Keratinocyte (primary cell): ENCODE results near the gene EGFL8. TPM values are rescaled to one million over a fixed set of nuclear protein-coding genes. Genes with fewer than 3 reads are reported as not detected.

ENCODE experiments used
- DNase-seq: peaks from one replicate; pipeline ENCODE4 v3.0.0-alpha.2; 2011; ENCODE audit warnings: low read depth, missing footprints, low spot score
- FAIRE-seq: peaks from 2 replicates; lab custom pipeline; 2011; peaks lifted over from hg19 to GRCh38; lab: Jason Lieb, UNC
- H2AFZ ChIP-seq: 2 replicates; pipeline ENCODE4 v1.6.0; 2012; ENCODE audit warnings: low read length, control low read depth, inconsistent platforms; ENCODE audit not compliant: control insufficient read depth
- H3K27ac ChIP-seq: 2 replicates; pipeline ENCODE4 v1.5.1; 2011; ENCODE audit warnings: low read length; ENCODE audit not compliant: control insufficient read depth, insufficient read depth
- H3K27me3 ChIP-seq: 3 replicates; pipeline ENCODE4 v1.6.0; 2011; ENCODE audit warnings: low read length; ENCODE audit not compliant: control insufficient read depth, insufficient read depth; ENCODE audit errors: extremely low read depth
- H3K36me3 ChIP-seq, 2 experiments: 2 replicates in 1 of 2; 3 replicates in 1 of 2; pipeline ENCODE4 v1.5.1; 2011; ENCODE audit warnings: low read length in 2 of 2, mild to moderate bottlenecking in 1 of 2; ENCODE audit not compliant: control insufficient read depth in 2 of 2, insufficient read depth in 2 of 2; ENCODE audit errors: extremely low read depth in 1 of 2
- H3K4me1 ChIP-seq: 3 replicates; pipeline ENCODE4 v1.5.1; 2011; ENCODE audit warnings: low read length; ENCODE audit not compliant: control insufficient read depth, insufficient read depth; ENCODE audit errors: extremely low read depth
- H3K4me2 ChIP-seq: 3 replicates; pipeline ENCODE4 v1.6.0; 2011; ENCODE audit warnings: low read depth, low read length; ENCODE audit not compliant: control insufficient read depth, insufficient read depth; ENCODE audit errors: extremely low read depth
- H3K4me3 ChIP-seq, 3 experiments: fragments of 200-600 bp in 1 of 3; sonication (generic) in 1 of 3; 2 replicates in 2 of 3; 3 replicates in 1 of 3; pipeline ENCODE4 v1.5.1; 2011 to 2016; ENCODE audit warnings: low read length in 3 of 3, mild to moderate bottlenecking in 3 of 3, control low read depth in 2 of 3, inconsistent platforms in 1 of 3, low read depth in 1 of 3, mixed read lengths in 1 of 3, mixed run types in 1 of 3, moderate library complexity in 1 of 3; ENCODE audit not compliant: control insufficient read depth in 2 of 3, insufficient read depth in 2 of 3; ENCODE audit errors: extremely low read depth in 1 of 3
- H3K79me2 ChIP-seq: 2 replicates; pipeline ENCODE4 v1.6.0; 2012; ENCODE audit warnings: low read length; ENCODE audit not compliant: control insufficient read depth, insufficient read depth
- H3K9ac ChIP-seq: 3 replicates; pipeline ENCODE4 v1.6.0; 2011; ENCODE audit warnings: low read length; ENCODE audit not compliant: control insufficient read depth, insufficient read depth; ENCODE audit errors: extremely low read depth
- H3K9me1 ChIP-seq: 3 replicates; pipeline ENCODE4 v1.6.0; 2011; ENCODE audit warnings: low read length; ENCODE audit not compliant: control insufficient read depth, insufficient read depth; ENCODE audit errors: extremely low read depth
- H3K9me3 ChIP-seq: 2 replicates; pipeline ENCODE4 v1.5.1; 2012; ENCODE audit warnings: low read depth, low read length; ENCODE audit not compliant: control insufficient read depth
- H4K20me1 ChIP-seq: 3 replicates; pipeline ENCODE4 v1.6.0; 2011; ENCODE audit warnings: low read length; ENCODE audit not compliant: control insufficient read depth, insufficient read depth; ENCODE audit errors: extremely low read depth
- EZH2 ChIP-seq: IDR thresholded peaks from one replicate; pipeline ENCODE4 v1.6.1; 2012; ENCODE audit warnings: inconsistent platforms, mild to moderate bottlenecking, low read length, moderate library complexity
- dilution Hi-C: fragments of 300-500 bp; cut with MboI; formaldehyde crosslinking; loops from one replicate; pipeline ENCODE4 v1.7.0; 2020; ENCODE audit warnings: low sequenced_read_pairs; ENCODE audit not compliant: extremely low pct_ligation_motif_present
- polyA plus RNA-seq, 5 experiments: library from polyadenylated mRNA; depleted of rRNA in 3 of 5; stranded (reverse) in 3 of 5; stranded (forward) in 1 of 5; unstranded in 1 of 5; fragments of >200 nt; gene quantifications; 1 replicate in 1 of 5; 2 replicates in 3 of 5; 3 replicates in 1 of 5; pipeline versions ENCODE4 v1.2.1 to v1.2.3, GENCODE V29; 2011 to 2012; ENCODE audit warnings: missing spikeins in 2 of 5, low read depth in 1 of 5, low replicate concordance in 1 of 5
- TF ChIP-seq, protein P1 (sequence below), 3 experiments: IDR thresholded peaks in 1 of 3; conservative IDR thresholded peaks in 1 of 3; optimal IDR thresholded peaks in 1 of 3; 2 replicates in 2 of 3; 3 replicates in 1 of 3; pipeline versions ENCODE3 to v1.5.1; 2011; ENCODE audit warnings: low read length in 3 of 3, mild to moderate bottlenecking in 3 of 3, moderate library complexity in 2 of 3, control low read depth in 1 of 3, inconsistent platforms in 1 of 3; ENCODE audit not compliant: insufficient read depth in 2 of 3; ENCODE audit errors: extremely low read depth in 1 of 3

The EGFL8 gene
- polyA plus RNA-seq, 1 donor (not counting 4 experiments of a cell fraction or from before 2014, with no cell fraction given): 3.7 TPM

GRCh38 chr6:32181915-32182529 is 17.6 kb downstream of the EGFL8 start:
- no peak for TF ChIP-seq EZH2
- TF ChIP-seq, protein P1, sequence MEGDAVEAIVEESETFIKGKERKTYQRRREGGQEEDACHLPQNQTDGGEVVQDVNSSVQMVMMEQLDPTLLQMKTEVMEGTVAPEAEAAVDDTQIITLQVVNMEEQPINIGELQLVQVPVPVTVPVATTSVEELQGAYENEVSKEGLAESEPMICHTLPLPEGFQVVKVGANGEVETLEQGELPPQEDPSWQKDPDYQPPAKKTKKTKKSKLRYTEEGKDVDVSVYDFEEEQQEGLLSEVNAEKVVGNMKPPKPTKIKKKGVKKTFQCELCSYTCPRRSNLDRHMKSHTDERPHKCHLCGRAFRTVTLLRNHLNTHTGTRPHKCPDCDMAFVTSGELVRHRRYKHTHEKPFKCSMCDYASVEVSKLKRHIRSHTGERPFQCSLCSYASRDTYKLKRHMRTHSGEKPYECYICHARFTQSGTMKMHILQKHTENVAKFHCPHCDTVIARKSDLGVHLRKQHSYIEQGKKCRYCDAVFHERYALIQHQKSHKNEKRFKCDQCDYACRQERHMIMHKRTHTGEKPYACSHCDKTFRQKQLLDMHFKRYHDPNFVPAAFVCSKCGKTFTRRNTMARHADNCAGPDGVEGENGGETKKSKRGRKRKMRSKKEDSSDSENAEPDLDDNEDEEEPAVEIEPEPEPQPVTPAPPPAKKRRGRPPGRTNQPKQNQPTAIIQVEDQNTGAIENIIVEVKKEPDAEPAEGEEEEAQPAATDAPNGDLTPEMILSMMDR (optimal IDR thresholded peaks at IDR 0.05 in 1 of 3, IDR thresholded peaks at IDR 0.05 in 1 of 3, conservative IDR thresholded peaks at IDR 0.05 in 1 of 3; ENCODE audit: extremely low read depth in 1 of 3, insufficient read depth in 2 of 3, low read length in 3 of 3): no peak
- H3K27ac ChIP-seq: no peak overlapping the region
- H3K79me2 ChIP-seq: peaks cover 7% of the 10 kb centered on the region
- FAIRE-seq (no peak), DNase-seq (no peak)
- H2AFZ ChIP-seq: no peak overlapping the region
- dilution Hi-C loops: no loop called here
- no peak overlapping the region for H3K4me2 ChIP-seq
- no peak overlapping the region for H3K4me3 ChIP-seq
- peaks cover 13 to 14% of the 10 kb centered on the region in 2 experiments for H3K36me3 ChIP-seq
- no peaks in the 10 kb centered on the region for H3K27me3 ChIP-seq
- H4K20me1 ChIP-seq: no peaks in the 10 kb centered on the region
- H3K9me1 ChIP-seq: no peaks in the 10 kb centered on the region
- H3K4me1 ChIP-seq: peaks cover 10% of the 10 kb centered on the region
- no peaks in the 10 kb centered on the region for H3K9me3 ChIP-seq
- no peak overlapping the region for H3K9ac ChIP-seq

GRCh38 chr6:32182555-32182981 is 18.2 kb downstream of the EGFL8 start:
- no peaks in the 10 kb centered on the region for H3K9me1 ChIP-seq
- no peak for FAIRE-seq
- no peak overlapping the region for H3K4me3 ChIP-seq
- H3K36me3 ChIP-seq: peaks cover 18 to 19% of the 10 kb centered on the region in 2 experiments
- dilution Hi-C loops: no loop called here
- TF ChIP-seq, protein P1 (optimal IDR thresholded peaks at IDR 0.05 in 1 of 3, IDR thresholded peaks at IDR 0.05 in 1 of 3, conservative IDR thresholded peaks at IDR 0.05 in 1 of 3; ENCODE audit: extremely low read depth in 1 of 3, insufficient read depth in 2 of 3, low read length in 3 of 3): no peak
- no peak for TF ChIP-seq EZH2
- H4K20me1 ChIP-seq: no peaks in the 10 kb centered on the region
- no peak overlapping the region for H3K27ac ChIP-seq
- no peak overlapping the region for H2AFZ ChIP-seq
- H3K4me2 ChIP-seq: no peak overlapping the region
- H3K27me3 ChIP-seq: no peaks in the 10 kb centered on the region
- H3K9ac ChIP-seq: no peak overlapping the region
- H3K4me1 ChIP-seq: peaks cover 6% of the 10 kb centered on the region
- H3K79me2 ChIP-seq: peaks cover 7% of the 10 kb centered on the region
- DNase-seq: no peak
- H3K9me3 ChIP-seq: no peaks in the 10 kb centered on the region
